Tibial artery (tissue), 4 donors: ENCODE measurements around the gene FSIP1.

Experiments used
- DNase-seq, 2 donors: peaks; one replicate each; pipeline ENCODE4 v3.0.0-alpha.2; 2019
- H3K27ac ChIP-seq, 2 donors: fragments of 200-600 bp; sonication (generic) in 1 of 2; 1 replicate in 1 of 2; 2 replicates in 1 of 2; pipeline ENCODE4 v1.5.1; 2018 to 2019; ENCODE audit warnings: mild to moderate bottlenecking in 1 of 2
- H3K27me3 ChIP-seq, 2 donors: fragments of 200-600 bp; sonication (generic) in 1 of 2; one replicate each; pipeline versions ENCODE4 v1.5.1 to v1.6.0; 2016 to 2019
- H3K36me3 ChIP-seq, 3 donors: fragments of 200-600 bp; sonication (generic) in 2 of 3; one replicate each; pipeline ENCODE4 v1.5.1; 2016 to 2019; ENCODE audit warnings: mild to moderate bottlenecking in 2 of 3
- H3K4me1 ChIP-seq, 4 donors: fragments of 200-600 bp; sonication (generic) in 2 of 4; 1 replicate in 3 of 4; 2 replicates in 1 of 4; pipeline ENCODE4 v1.5.1; 2016 to 2019
- H3K4me3 ChIP-seq, 2 donors: fragments of 200-600 bp; sonication (generic) in 1 of 2; 1 replicate in 1 of 2; 2 replicates in 1 of 2; pipeline ENCODE4 v1.5.1; 2018 to 2019; ENCODE audit warnings: mild to moderate bottlenecking in 2 of 2
- H3K9me3 ChIP-seq, 3 donors: fragments of 200-600 bp; sonication (generic) in 1 of 3; one replicate each; pipeline ENCODE4 v1.5.1; 2016 to 2019
- CTCF ChIP-seq, 2 experiments: fragments of 200-600 bp in 1 of 2; fragments of 450-650 bp in 1 of 2; IDR thresholded peaks; one replicate each; pipeline ENCODE4 v1.5.1; 2017 to 2019; ENCODE audit warnings: antibody characterized with exemption in 2 of 2, mild to moderate bottlenecking in 1 of 2, moderate library complexity in 1 of 2
- intact Hi-C: fragments of 100-400 bp; cut with DNase I; formaldehyde crosslinking; loops from one replicate; pipeline ENCODE4 v1.15.0; 2023; ENCODE audit warnings: low total_unique reads

FSIP1 gene

DNA sequence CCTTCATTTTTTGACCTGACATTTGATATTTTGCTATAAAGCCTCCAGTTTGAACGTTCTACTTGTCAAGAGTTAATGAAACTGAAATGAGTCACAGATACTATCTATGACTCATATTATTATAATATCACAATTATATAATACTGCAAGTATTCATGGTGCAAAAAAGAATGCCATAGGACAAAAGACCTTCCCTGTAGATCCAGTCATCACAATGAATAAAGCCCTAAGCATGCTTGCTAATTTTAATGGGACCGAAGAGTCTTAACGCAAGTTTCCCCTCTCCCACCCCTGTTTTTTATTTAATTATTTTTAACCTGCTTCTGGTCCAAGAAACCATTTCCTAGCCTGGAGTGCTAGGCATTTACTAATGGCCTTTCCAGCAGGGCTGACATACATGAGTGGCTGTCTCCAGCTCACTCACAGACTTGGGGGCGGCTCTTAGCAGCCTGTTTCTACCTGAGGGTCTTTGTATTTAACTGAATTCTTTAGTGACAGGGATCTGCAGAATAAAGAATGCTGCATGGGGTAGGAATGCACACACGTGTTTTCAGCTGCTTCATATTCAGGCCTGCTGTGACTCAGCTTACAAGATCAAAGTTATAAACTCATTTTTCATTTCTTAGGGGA lies 140.5 kb downstream of the FSIP1 start:
- Histone ChIP-seq H3K27ac (no peak overlapping the region), H3K4me3 (no peak overlapping the region), H3K36me3 (no peaks in the 10 kb centered on the region), H3K4me1 (peaks cover 0 to 10% (median 3%) of the 10 kb centered on the region in 4 donors), H3K27me3 (no peaks in the 10 kb centered on the region), H3K9me3 (no peaks in the 10 kb centered on the region)
- TF ChIP-seq CTCF (IDR thresholded peaks at IDR 0.05) = no peak
- intact Hi-C loops = no loop called here
- DNase-seq = no peak

DNA sequence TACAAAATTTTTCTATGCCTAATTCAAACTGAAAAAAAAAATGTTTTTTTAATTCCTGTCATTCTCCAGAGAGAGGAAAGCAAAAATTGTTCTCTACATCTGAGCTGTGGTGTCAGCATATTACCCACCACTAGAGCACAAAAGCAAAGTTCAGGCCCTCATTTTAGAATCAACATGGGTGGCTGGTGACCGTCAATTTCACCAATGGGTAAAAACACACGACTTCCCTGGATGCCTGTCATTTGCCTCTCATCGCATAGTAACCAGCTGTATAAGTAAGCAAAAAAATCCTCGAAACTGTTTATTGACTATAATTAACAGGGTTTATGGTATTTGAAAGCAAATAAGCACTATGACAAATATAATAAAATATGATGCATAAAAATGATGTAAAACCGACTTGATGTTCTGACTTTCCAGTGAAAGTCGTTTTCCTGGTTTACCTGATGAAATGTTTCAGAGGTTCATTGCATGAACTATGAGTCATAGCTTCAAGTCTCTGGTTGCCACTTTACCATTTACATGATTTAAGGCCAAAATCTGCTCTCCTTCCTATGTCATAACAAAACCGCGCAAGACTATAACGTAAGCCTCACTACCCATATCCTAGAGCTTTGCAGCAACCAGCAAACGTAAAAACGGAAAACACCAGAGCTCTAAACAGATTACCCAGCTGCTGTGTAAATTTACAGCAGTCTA lies 141.3 kb downstream of the FSIP1 start:
- DNase-seq = no peak
- Histone ChIP-seq H3K4me1 (peaks cover 0 to 10% (median 3%) of the 10 kb centered on the region in 4 donors), H3K4me3 (no peak overlapping the region), H3K27me3 (no peaks in the 10 kb centered on the region), H3K9me3 (no peaks in the 10 kb centered on the region), H3K36me3 (no peaks in the 10 kb centered on the region), H3K27ac (no peak overlapping the region)
- TF ChIP-seq CTCF (IDR thresholded peaks at IDR 0.05) = no peak
- intact Hi-C loops = no loop called here

DNA sequence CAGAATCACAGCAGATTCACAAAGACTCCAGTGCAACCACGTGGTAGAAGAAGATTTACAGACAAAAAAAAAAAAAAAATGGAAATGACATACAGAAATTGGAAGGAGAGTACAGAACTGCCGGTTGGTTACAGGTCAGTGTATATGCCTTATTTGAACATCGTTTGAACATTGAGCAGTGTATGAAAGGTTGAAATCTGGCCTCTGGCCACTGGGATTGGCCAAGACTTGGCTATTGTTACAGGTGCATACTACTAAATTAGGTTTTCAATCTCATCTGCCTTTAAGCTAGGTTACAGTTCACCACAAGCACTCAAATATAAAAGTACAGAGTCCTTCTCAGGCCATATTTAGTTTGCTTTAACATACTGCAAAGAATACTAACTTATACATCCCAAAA lies 142.0 kb downstream of the FSIP1 start:
- Histone ChIP-seq H3K27ac (no peak overlapping the region), H3K4me1 (peaks cover 0 to 10% (median 3%) of the 10 kb centered on the region in 4 donors), H3K4me3 (no peak overlapping the region), H3K9me3 (no peaks in the 10 kb centered on the region), H3K27me3 (no peaks in the 10 kb centered on the region), H3K36me3 (no peaks in the 10 kb centered on the region)
- no peak for TF ChIP-seq CTCF (IDR thresholded peaks at IDR 0.05)
- no peak for DNase-seq
- intact Hi-C loops = no loop called here

GRCh38 chr15:39639037-39639436 lies 143.6 kb downstream of the FSIP1 start:
- intact Hi-C loops = no loop called here
- DNase-seq = no peak
- H3K4me3 ChIP-seq = no peak overlapping the region
- TF ChIP-seq CTCF (IDR thresholded peaks at IDR 0.05) = no peak
- H3K4me1 ChIP-seq = peaks cover 0 to 10% (median 3%) of the 10 kb centered on the region in 4 donors
- H3K27me3 ChIP-seq = no peaks in the 10 kb centered on the region
- H3K36me3 ChIP-seq = no peaks in the 10 kb centered on the region
- no peak overlapping the region for H3K27ac ChIP-seq
- no peaks in the 10 kb centered on the region for H3K9me3 ChIP-seq

DNA sequence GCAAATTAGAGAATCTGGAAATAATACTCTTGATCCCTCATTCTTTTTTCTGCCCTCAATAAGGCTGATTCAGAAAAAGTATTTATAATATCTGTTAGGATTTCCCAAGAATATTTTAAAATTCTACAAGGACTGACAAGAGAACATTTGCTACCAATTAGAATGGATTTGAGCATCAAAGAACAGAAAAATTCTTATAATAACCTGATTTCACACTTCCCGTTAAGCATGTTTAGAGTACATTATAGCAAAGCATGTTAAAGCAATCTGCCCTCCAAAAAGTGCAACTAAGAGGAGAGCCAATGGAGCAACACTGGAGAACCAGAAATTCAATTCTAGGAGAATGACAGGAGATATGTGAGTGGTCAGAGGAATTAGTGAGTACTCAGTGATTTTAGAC lies 144.6 kb downstream of the FSIP1 start:
- Histone ChIP-seq H3K4me3 (no peak overlapping the region), H3K36me3 (no peaks in the 10 kb centered on the region), H3K27me3 (no peaks in the 10 kb centered on the region), H3K4me1 (peaks cover 0 to 10% (median 3%) of the 10 kb centered on the region in 4 donors), H3K9me3 (no peaks in the 10 kb centered on the region), H3K27ac (no peak overlapping the region)
- DNase-seq = no peak
- no peak for TF ChIP-seq CTCF (IDR thresholded peaks at IDR 0.05)
- intact Hi-C loops = no loop called here
